NCI-H128 (cell line): Measurements from ENCODE around the gene TMEM120A.

Experiments
- DNase-seq: peaks from one replicate; lab custom pipeline; 2025; ENCODE audit not compliant: unreplicated experiment; lab: John Stamatoyannopoulos, UW

The TMEM120A gene

GRCh38 chr7:75981453-75982305 is 12.7 kb downstream of the TMEM120A start:
- DNase-seq: no peak

- no peak for DNase-seq
Measured at GRCh38 chr7:75981203-75981452, 13.3 kb downstream of the TMEM120A start.

- no peak for DNase-seq
Measured at GRCh38 chr7:75980430-75981202, 13.8 kb downstream of the TMEM120A start.

GRCh38 chr7:75979759-75980429 is 14.5 kb downstream of the TMEM120A start:
- no peak for DNase-seq

GRCh38 chr7:75977743-75978142 is 16.7 kb downstream of the TMEM120A start:
- DNase-seq: no peak

- no peak for DNase-seq
Measured at GRCh38 chr7:75971961-75972763, 22.2 kb downstream of the TMEM120A start.

GRCh38 chr7:75971309-75971960 is 23.0 kb downstream of the TMEM120A start:
- no peak for DNase-seq

GRCh38 chr7:75969704-75970498 is 24.5 kb downstream of the TMEM120A start:
- DNase-seq: no peak

GRCh38 chr7:75969182-75969581 is 25.2 kb downstream of the TMEM120A start:
- no peak for DNase-seq

- DNase-seq: no peak
Measured at GRCh38 chr7:75968561-75969001, 25.8 kb downstream of the TMEM120A start.

- no peak for DNase-seq
Measured at GRCh38 chr7:75968012-75968411, 26.4 kb downstream of the TMEM120A start.

- no peak for DNase-seq
Measured at GRCh38 chr7:75967487-75967997, 26.9 kb downstream of the TMEM120A start.

GRCh38 chr7:75967055-75967454 is 27.3 kb downstream of the TMEM120A start:
- DNase-seq: no peak

GRCh38 chr7:75966190-75966961 is 28.0 kb downstream of the TMEM120A start:
- DNase-seq: no peak

GRCh38 chr7:75965617-75966016 is 28.8 kb downstream of the TMEM120A start:
- no peak for DNase-seq

GRCh38 chr7:75963381-75963995 is 30.9 kb downstream of the TMEM120A start:
- DNase-seq: no peak

GRCh38 chr7:75962607-75963380 is 31.6 kb downstream of the TMEM120A start:
- DNase-seq: no peak

GRCh38 chr7:75961218-75961617 is 33.2 kb downstream of the TMEM120A start:
- no peak for DNase-seq
